Right atrium auricular region (tissue), 2 donors: ENCODE results near the gene GRK5. TPM values are rescaled to one million over a fixed set of nuclear protein-coding genes. Genes with fewer than 3 reads are reported as not detected.

Experiments
- DNase-seq: peaks from one replicate; pipeline ENCODE4 v3.0.0-alpha.2; 2019; ENCODE audit warnings: low spot score
- H3K27ac ChIP-seq, 2 donors: fragments of 200-600 bp; sonication (generic); 1 replicate in 1 of 2; 2 replicates in 1 of 2; pipeline ENCODE4 v1.5.1; 2016 to 2019
- H3K27me3 ChIP-seq, 2 donors: fragments of 200-600 bp; sonication (generic); one replicate each; pipeline versions ENCODE4 v1.5.1 to v1.6.0; 2017 to 2019
- H3K36me3 ChIP-seq: fragments of 200-600 bp; sonication (generic); one replicate; pipeline ENCODE4 v1.5.1; 2016
- H3K4me1 ChIP-seq, 2 donors: fragments of 200-600 bp; sonication (generic); one replicate each; pipeline versions ENCODE4 v1.5.1 to v1.6.0; 2017 to 2019
- H3K4me3 ChIP-seq, 2 donors: fragments of 200-600 bp; sonication (generic); 1 replicate in 1 of 2; 2 replicates in 1 of 2; pipeline ENCODE4 v1.5.1; 2017 to 2019; ENCODE audit warnings: mild to moderate bottlenecking in 1 of 2, moderate library complexity in 1 of 2
- H3K9me3 ChIP-seq, 2 donors: fragments of 200-600 bp; sonication (generic); one replicate each; pipeline ENCODE4 v1.5.1; 2019
- CTCF ChIP-seq, 2 donors: fragments of 200-600 bp; sonication (generic); IDR thresholded peaks; one replicate each; pipeline ENCODE4 v1.5.1; 2019; ENCODE audit warnings: antibody characterized with exemption in 2 of 2
- total RNA-seq, 2 donors: library from RNA; depleted of rRNA; stranded (reverse); fragments of >200 nt; gene quantifications; one replicate each; pipeline ENCODE4 v1.1.0, GENCODE V29; 2016

The GRK5 gene
- total RNA-seq, 2 donors from 2014 or later: 19.2 to 53.8 TPM

GRCh38 chr10:119453313-119453712 lies 245.9 kb downstream of the GRK5 start:
- H3K36me3 ChIP-seq: peaks cover 52% of the 10 kb centered on the region
- no peak overlapping the region for H3K27ac ChIP-seq
- no peak for DNase-seq
- no peaks in the 10 kb centered on the region for H3K4me1 ChIP-seq
- H3K4me3 ChIP-seq: no peak overlapping the region
- no peak for TF ChIP-seq CTCF (IDR thresholded peaks at IDR 0.05)
- H3K9me3 ChIP-seq: no peaks in the 10 kb centered on the region
- no peaks in the 10 kb centered on the region for H3K27me3 ChIP-seq

GRCh38 chr10:119454316-119454715 lies 246.9 kb downstream of the GRK5 start:
- Histone ChIP-seq H3K4me1 (no peaks in the 10 kb centered on the region), H3K27me3 (no peaks in the 10 kb centered on the region), H3K4me3 (no peak overlapping the region), H3K27ac (no peak overlapping the region), H3K9me3 (no peaks in the 10 kb centered on the region), H3K36me3 (peaks cover 44% of the 10 kb centered on the region)
- no peak for DNase-seq
- TF ChIP-seq CTCF (IDR thresholded peaks at IDR 0.05): no peak

- Histone ChIP-seq H3K27me3 (no peaks in the 10 kb centered on the region), H3K4me1 (no peaks in the 10 kb centered on the region), H3K9me3 (no peaks in the 10 kb centered on the region), H3K27ac (no peak overlapping the region), H3K4me3 (no peak overlapping the region), H3K36me3 (peaks cover 44% of the 10 kb centered on the region)
- TF ChIP-seq CTCF (IDR thresholded peaks at IDR 0.05): no peak
- DNase-seq: no peak
Observed at GRCh38 chr10:119454990-119455389, 247.6 kb downstream of the GRK5 start.

- Histone ChIP-seq H3K4me3 (no peak overlapping the region), H3K27me3 (no peaks in the 10 kb centered on the region), H3K36me3 (peaks cover 44% of the 10 kb centered on the region), H3K4me1 (no peaks in the 10 kb centered on the region), H3K27ac (no peak overlapping the region), H3K9me3 (no peaks in the 10 kb centered on the region)
- DNase-seq: no peak
- TF ChIP-seq CTCF (IDR thresholded peaks at IDR 0.05): no peak
Observed at GRCh38 chr10:119455609-119456434, 248.5 kb downstream of the GRK5 start.

- Histone ChIP-seq H3K4me1 (no peaks in the 10 kb centered on the region), H3K4me3 (no peak overlapping the region), H3K9me3 (no peaks in the 10 kb centered on the region), H3K27ac (no peak overlapping the region), H3K27me3 (no peaks in the 10 kb centered on the region), H3K36me3 (peaks cover 42% of the 10 kb centered on the region)
- TF ChIP-seq CTCF (IDR thresholded peaks at IDR 0.05): no peak
- no peak for DNase-seq
Observed at GRCh38 chr10:119456435-119456810, 249.1 kb downstream of the GRK5 start.
